ENCODE measurements around the gene GAS2L1. TPM values are rescaled to one million over a fixed set of nuclear protein-coding genes. Genes with fewer than 3 reads are reported as not detected.

GAS2L1 gene
- total RNA-seq, 4 donors from 2014 or later, result 58.0 to 75.0 (median 67.8) TPM

- no peak overlapping the region for H3K4me3 ChIP-seq (ENCODE audit: low read depth, poor library complexity, severe bottlenecking)
- 62 to 78% methylated on average over 14 of the region's 14 CpGs for WGBS, 2 donors
- TF ChIP-seq POLR2A (IDR thresholded peaks at IDR 0.05) (no peak), CTCF (IDR thresholded peaks at IDR 0.05) (no peak)
- intact Hi-C loops (cut with DNase I; ENCODE audit: low total_unique reads), result no loop called here
- DNase-seq (ENCODE audit: low spot score in 2 of 2), result no peak
Observed at GRCh38 chr22:29336751-29337490, 30.5 kb downstream of the GAS2L1 start.

DNA sequence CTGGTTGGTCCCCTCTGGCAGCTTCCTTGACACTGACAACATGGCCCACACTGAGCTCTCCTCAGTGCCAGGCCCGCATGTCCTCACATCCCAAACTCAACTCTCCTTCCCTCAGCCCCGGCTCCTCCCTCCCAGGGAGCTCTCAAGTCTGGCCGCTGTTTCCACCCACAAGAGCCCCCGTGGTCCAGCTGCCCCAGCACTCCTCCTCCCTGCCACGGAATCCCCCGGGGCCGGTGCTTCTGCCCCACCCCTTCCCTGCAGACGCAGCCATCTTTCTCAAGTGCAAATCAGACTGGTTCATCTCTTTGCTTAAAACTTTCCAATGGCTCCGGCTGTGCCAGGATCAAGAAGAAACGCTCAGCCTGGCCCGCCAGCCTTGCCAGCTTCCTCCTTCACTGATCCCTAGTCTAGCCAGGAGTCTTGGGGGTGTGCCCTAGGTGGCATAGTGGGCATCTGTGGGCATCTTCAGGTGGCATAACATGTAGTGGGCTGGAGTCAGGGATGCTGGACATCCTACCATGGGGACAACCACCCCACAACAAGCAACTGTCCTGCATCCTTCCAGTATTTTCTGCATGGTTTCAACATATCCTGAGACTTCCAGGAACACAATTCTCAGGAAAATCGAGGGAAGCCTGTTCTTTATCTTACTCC lies 31.3 kb downstream of the GAS2L1 start:
- 48 to 53% methylated on average over 12 of the region's 12 CpGs for WGBS, 2 donors
- DNase-seq (ENCODE audit: low spot score in 2 of 2), result no peak
- no peak for TF ChIP-seq CTCF (IDR thresholded peaks at IDR 0.05)
- TF ChIP-seq POLR2A (IDR thresholded peaks at IDR 0.05), result no peak
- no peak overlapping the region for H3K4me3 ChIP-seq (ENCODE audit: low read depth, poor library complexity, severe bottlenecking)
- intact Hi-C loops (cut with DNase I; ENCODE audit: low total_unique reads), result no loop called here

DNA sequence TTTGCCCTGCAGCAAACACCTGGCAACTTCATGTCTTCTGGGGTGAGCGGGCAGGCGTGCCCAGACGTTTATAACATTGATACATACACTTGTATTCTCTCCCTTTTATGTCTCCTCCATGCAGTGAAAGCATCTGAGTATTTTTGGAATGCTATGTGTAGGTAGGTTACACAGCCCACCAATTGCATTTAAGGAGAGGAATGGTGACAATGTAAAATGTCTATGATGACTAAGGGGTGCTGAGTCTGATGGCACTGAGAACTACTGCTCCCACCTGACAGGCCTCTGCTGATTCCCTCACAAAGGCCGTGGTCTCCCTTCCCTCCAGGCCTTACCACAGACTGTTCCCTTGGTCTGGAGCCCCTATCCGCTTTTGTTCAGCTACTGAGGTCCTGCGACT lies 31.9 kb downstream of the GAS2L1 start:
- WGBS, 2 donors, result 74 to 87% methylated on average over 6 of the region's 6 CpGs
- no peak for DNase-seq (ENCODE audit: low spot score in 2 of 2)
- TF ChIP-seq POLR2A (IDR thresholded peaks at IDR 0.05) (no peak), CTCF (IDR thresholded peaks at IDR 0.05) (no peak)
- intact Hi-C loops (cut with DNase I; ENCODE audit: low total_unique reads), result no loop called here
- no peak overlapping the region for H3K4me3 ChIP-seq (ENCODE audit: low read depth, poor library complexity, severe bottlenecking)

DNA sequence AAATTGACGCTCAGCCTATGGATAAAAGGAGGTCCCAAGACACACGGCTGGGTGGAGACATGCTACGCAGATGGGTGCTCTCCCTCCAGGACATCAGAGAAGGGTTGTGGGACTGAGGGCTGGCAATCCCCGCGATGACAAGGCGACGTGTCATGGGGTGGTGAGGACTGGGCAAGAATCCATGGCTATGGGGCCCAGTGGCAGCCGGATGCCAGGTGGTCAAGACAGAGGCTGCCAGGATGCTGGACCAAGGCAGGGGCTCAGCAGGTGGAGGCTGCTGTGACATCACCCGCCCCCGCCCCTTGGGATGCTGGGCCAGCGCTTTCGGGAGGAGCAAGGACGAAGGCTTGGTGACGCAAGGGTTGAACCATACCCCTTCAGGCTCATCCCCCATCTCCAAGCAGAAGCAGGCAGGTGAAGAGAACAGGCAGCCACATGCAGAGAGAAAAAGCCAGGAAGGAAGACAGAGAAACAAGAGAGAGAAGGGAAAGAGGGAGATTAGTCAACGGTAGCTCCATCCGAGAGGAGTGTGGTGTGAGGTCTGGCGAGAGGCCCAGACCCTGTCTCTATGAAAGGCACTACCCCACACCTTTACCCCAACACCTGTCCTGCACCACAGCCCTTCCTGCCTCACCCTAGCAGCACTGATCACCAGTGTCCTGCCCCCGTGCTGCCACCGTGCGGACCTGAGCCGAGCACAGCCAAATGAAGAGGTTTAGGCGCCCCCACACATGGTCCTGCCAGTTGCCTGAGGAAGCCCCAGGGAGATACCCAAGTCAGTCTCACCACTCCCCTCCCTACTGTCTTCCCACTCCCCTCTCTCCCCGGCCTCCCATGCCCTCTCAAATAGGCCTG lies 33.2 kb downstream of the GAS2L1 start:
- 75 to 88% methylated on average over 23 of the region's 23 CpGs for WGBS, 2 donors
- TF ChIP-seq POLR2A (IDR thresholded peaks at IDR 0.05) (no peak), CTCF (IDR thresholded peaks at IDR 0.05) (no peak)
- intact Hi-C loops (cut with DNase I; ENCODE audit: low total_unique reads), result no loop called here
- no peak for DNase-seq (ENCODE audit: low spot score in 2 of 2)
- H3K4me3 ChIP-seq (ENCODE audit: low read depth, poor library complexity, severe bottlenecking), result no peak overlapping the region

GRCh38 chr22:29340566-29340965 lies 34.1 kb downstream of the GAS2L1 start:
- TF ChIP-seq CTCF (IDR thresholded peaks at IDR 0.05), result no peak
- no peak for TF ChIP-seq POLR2A (IDR thresholded peaks at IDR 0.05)
- WGBS, 2 donors, result 87 to 90% methylated on average over 3 to 8 of the region's 8 CpGs
- no peak for DNase-seq (ENCODE audit: low spot score in 2 of 2)
- intact Hi-C loops (cut with DNase I; ENCODE audit: low total_unique reads), result no loop called here
- H3K4me3 ChIP-seq (ENCODE audit: low read depth, poor library complexity, severe bottlenecking), result no peak overlapping the region
